SK-N-SH treated with all-trans-retinoic acid at 6 μM for 48 hours (cell line): ENCODE measurements around the gene PCDHGB2.

Experiments
- ARNTL ChIP-seq: fragments of 450-650 bp; formaldehyde crosslinking; IDR thresholded peaks from 2 replicates; pipeline ENCODE4 v1.5.0; 2020; ENCODE audit warnings: low read depth, mild to moderate bottlenecking, moderate library complexity, borderline replicate concordance
- CSDC2 ChIP-seq: fragments of 250-450 bp; sonication (Bioruptor Pico); IDR thresholded peaks from 2 replicates; pipeline ENCODE4 v1.5.0; 2020; ENCODE audit warnings: mild to moderate bottlenecking, moderate library complexity
- SNAI2 ChIP-seq: fragments of 250-450 bp; sonication (Bioruptor Pico); IDR thresholded peaks from 2 replicates; pipeline ENCODE4 v1.5.0; 2020; ENCODE audit warnings: mild to moderate bottlenecking, moderate library complexity
- ZC3H10 ChIP-seq: fragments of 250-450 bp; sonication (Bioruptor Pico); IDR thresholded peaks from 2 replicates; pipeline ENCODE4 v1.5.1; 2021; ENCODE audit warnings: mild to moderate bottlenecking, moderate library complexity
- TF ChIP-seq, protein P1 (sequence below): fragments of 250-450 bp; sonication (Bioruptor Pico); IDR thresholded peaks from 2 replicates; pipeline ENCODE4 v1.5.0; 2020; ENCODE audit warnings: mild to moderate bottlenecking, moderate library complexity
- TF ChIP-seq, protein P2 (sequence below): fragments of 250-450 bp; sonication (Bioruptor Pico); IDR thresholded peaks from 2 replicates; pipeline ENCODE4 v1.8.0; 2020; ENCODE audit warnings: mild to moderate bottlenecking, moderate library complexity, borderline replicate concordance
- TF ChIP-seq, protein P3 (sequence below): fragments of 250-450 bp; sonication (Bioruptor Pico); IDR thresholded peaks from 2 replicates; pipeline ENCODE4 v1.5.1; 2020; ENCODE audit warnings: low read depth, mild to moderate bottlenecking, moderate library complexity

- TF ChIP-seq, protein P1, sequence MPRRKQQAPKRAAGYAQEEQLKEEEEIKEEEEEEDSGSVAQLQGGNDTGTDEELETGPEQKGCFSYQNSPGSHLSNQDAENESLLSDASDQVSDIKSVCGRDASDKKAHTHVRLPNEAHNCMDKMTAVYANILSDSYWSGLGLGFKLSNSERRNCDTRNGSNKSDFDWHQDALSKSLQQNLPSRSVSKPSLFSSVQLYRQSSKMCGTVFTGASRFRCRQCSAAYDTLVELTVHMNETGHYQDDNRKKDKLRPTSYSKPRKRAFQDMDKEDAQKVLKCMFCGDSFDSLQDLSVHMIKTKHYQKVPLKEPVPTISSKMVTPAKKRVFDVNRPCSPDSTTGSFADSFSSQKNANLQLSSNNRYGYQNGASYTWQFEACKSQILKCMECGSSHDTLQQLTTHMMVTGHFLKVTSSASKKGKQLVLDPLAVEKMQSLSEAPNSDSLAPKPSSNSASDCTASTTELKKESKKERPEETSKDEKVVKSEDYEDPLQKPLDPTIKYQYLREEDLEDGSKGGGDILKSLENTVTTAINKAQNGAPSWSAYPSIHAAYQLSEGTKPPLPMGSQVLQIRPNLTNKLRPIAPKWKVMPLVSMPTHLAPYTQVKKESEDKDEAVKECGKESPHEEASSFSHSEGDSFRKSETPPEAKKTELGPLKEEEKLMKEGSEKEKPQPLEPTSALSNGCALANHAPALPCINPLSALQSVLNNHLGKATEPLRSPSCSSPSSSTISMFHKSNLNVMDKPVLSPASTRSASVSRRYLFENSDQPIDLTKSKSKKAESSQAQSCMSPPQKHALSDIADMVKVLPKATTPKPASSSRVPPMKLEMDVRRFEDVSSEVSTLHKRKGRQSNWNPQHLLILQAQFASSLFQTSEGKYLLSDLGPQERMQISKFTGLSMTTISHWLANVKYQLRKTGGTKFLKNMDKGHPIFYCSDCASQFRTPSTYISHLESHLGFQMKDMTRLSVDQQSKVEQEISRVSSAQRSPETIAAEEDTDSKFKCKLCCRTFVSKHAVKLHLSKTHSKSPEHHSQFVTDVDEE (CRISPR knock-in tag), result no peak
- TF ChIP-seq ZC3H10 (CRISPR knock-in tag) (no peak), SNAI2 (CRISPR knock-in tag) (no peak), CSDC2 (CRISPR knock-in tag) (no peak), ARNTL (no peak)
- TF ChIP-seq, protein P2, sequence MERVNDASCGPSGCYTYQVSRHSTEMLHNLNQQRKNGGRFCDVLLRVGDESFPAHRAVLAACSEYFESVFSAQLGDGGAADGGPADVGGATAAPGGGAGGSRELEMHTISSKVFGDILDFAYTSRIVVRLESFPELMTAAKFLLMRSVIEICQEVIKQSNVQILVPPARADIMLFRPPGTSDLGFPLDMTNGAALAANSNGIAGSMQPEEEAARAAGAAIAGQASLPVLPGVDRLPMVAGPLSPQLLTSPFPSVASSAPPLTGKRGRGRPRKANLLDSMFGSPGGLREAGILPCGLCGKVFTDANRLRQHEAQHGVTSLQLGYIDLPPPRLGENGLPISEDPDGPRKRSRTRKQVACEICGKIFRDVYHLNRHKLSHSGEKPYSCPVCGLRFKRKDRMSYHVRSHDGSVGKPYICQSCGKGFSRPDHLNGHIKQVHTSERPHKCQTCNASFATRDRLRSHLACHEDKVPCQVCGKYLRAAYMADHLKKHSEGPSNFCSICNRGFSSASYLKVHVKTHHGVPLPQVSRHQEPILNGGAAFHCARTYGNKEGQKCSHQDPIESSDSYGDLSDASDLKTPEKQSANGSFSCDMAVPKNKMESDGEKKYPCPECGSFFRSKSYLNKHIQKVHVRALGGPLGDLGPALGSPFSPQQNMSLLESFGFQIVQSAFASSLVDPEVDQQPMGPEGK, result no peak
- TF ChIP-seq, protein P3, sequence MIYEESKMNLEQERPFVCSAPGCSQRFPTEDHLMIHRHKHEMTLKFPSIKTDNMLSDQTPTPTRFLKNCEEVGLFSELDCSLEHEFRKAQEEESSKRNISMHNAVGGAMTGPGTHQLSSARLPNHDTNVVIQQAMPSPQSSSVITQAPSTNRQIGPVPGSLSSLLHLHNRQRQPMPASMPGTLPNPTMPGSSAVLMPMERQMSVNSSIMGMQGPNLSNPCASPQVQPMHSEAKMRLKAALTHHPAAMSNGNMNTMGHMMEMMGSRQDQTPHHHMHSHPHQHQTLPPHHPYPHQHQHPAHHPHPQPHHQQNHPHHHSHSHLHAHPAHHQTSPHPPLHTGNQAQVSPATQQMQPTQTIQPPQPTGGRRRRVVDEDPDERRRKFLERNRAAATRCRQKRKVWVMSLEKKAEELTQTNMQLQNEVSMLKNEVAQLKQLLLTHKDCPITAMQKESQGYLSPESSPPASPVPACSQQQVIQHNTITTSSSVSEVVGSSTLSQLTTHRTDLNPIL (CRISPR knock-in tag), result no peak
These were observed 51.8 kb downstream of the PCDHGB2 start for GRCh38 chr5:141411575-141411974.
